ENCODE data around the gene TMEM156.

TMEM156 gene

GRCh38 chr4:39032218-39033085, at the start of gene TMEM156:
TMEM156 (minus strand) TSS chr4:39032409; CDS start chr4:39032313, 96 bp downstream.
- no peak for DNase-seq (ENCODE audit: low read depth in 2 of 2)

- no peak for DNase-seq (ENCODE audit: low read depth in 2 of 2)
These were observed 46.6 kb upstream of the TMEM156 start for GRCh38 chr4:39078829-39079228.

- no peak for DNase-seq (ENCODE audit: low read depth in 2 of 2)
These were observed 36.7 kb upstream of the TMEM156 start for GRCh38 chr4:39068907-39069306.

GRCh38 chr4:39067451-39067850, 35.2 kb upstream of the TMEM156 start:
- DNase-seq (ENCODE audit: low read depth in 2 of 2), result no peak

- DNase-seq (ENCODE audit: low read depth in 2 of 2), result no peak
These were observed 34.8 kb upstream of the TMEM156 start for GRCh38 chr4:39067031-39067430.

GRCh38 chr4:39066371-39066770, 34.2 kb upstream of the TMEM156 start:
- DNase-seq (ENCODE audit: low read depth in 2 of 2), result no peak

- DNase-seq (ENCODE audit: low read depth in 2 of 2), result no peak
These were observed 31.2 kb upstream of the TMEM156 start for GRCh38 chr4:39063430-39063829.

- DNase-seq (ENCODE audit: low read depth in 2 of 2), result no peak
These were observed 30.5 kb upstream of the TMEM156 start for GRCh38 chr4:39062770-39063097.

- peak in 1 of 2 experiments; percentile 21 for DNase-seq (ENCODE audit: low read depth in 2 of 2)
These were observed 30.0 kb upstream of the TMEM156 start, which contains the start of gene KLHL5 for GRCh38 chr4:39062094-39062769. KLHL5 (plus strand) TSS chr4:39062232; CDS start chr4:39062653, 421 bp downstream.

GRCh38 chr4:39061457-39061856, 29.2 kb upstream of the TMEM156 start:
- DNase-seq (ENCODE audit: low read depth in 2 of 2), result no peak

- no peak for DNase-seq (ENCODE audit: low read depth in 2 of 2)
These were observed 23.8 kb upstream of the TMEM156 start for GRCh38 chr4:39056023-39056422.

GRCh38 chr4:39054497-39054896, 22.3 kb upstream of the TMEM156 start:
- DNase-seq (ENCODE audit: low read depth in 2 of 2), result no peak

- DNase-seq (ENCODE audit: low read depth in 2 of 2), result no peak
These were observed 21.8 kb upstream of the TMEM156 start for GRCh38 chr4:39053983-39054382.

- no peak for DNase-seq (ENCODE audit: low read depth in 2 of 2)
These were observed 19.3 kb upstream of the TMEM156 start for GRCh38 chr4:39051492-39051891.

GRCh38 chr4:39050590-39050989, 18.4 kb upstream of the TMEM156 start:
- DNase-seq (ENCODE audit: low read depth in 2 of 2), result no peak

GRCh38 chr4:39048311-39048710, 16.1 kb upstream of the TMEM156 start:
- no peak for DNase-seq (ENCODE audit: low read depth in 2 of 2)

GRCh38 chr4:39047681-39048080, 15.5 kb upstream of the TMEM156 start:
- DNase-seq (ENCODE audit: low read depth in 2 of 2), result no peak

- no peak for DNase-seq (ENCODE audit: low read depth in 2 of 2)
These were observed 14.0 kb upstream of the TMEM156 start for GRCh38 chr4:39046249-39046648.

- no peak for DNase-seq (ENCODE audit: low read depth in 2 of 2)
These were observed 13.6 kb upstream of the TMEM156 start for GRCh38 chr4:39045827-39046221.

- no peak for DNase-seq (ENCODE audit: low read depth in 2 of 2)
These were observed 13.0 kb upstream of the TMEM156 start for GRCh38 chr4:39044956-39045826.

- DNase-seq (ENCODE audit: low read depth in 2 of 2), result peak; percentile 66 to 71
These were observed 12.3 kb upstream of the TMEM156 start for GRCh38 chr4:39044364-39044955.

All from fibroblast of skin of left quadriceps (primary cell).